Activated CD8-positive, alpha-beta memory T cell treated with anti-CD3 and anti-CD28 coated beads for 48 hours (primary cell): ENCODE results near the gene FERMT3.
"Not testable (repeated sequence)": the region's sequence is repeated elsewhere in the genome, so short reads cannot be mapped to it uniquely, and the experiment has no call there.

Experiments
- DNase-seq, 3 experiments: peaks; one replicate each; pipeline ENCODE4 v3.0.0-alpha.2; 2020; ENCODE audit warnings: low read depth in 2 of 3, low spot score in 2 of 3

FERMT3 gene

DNA sequence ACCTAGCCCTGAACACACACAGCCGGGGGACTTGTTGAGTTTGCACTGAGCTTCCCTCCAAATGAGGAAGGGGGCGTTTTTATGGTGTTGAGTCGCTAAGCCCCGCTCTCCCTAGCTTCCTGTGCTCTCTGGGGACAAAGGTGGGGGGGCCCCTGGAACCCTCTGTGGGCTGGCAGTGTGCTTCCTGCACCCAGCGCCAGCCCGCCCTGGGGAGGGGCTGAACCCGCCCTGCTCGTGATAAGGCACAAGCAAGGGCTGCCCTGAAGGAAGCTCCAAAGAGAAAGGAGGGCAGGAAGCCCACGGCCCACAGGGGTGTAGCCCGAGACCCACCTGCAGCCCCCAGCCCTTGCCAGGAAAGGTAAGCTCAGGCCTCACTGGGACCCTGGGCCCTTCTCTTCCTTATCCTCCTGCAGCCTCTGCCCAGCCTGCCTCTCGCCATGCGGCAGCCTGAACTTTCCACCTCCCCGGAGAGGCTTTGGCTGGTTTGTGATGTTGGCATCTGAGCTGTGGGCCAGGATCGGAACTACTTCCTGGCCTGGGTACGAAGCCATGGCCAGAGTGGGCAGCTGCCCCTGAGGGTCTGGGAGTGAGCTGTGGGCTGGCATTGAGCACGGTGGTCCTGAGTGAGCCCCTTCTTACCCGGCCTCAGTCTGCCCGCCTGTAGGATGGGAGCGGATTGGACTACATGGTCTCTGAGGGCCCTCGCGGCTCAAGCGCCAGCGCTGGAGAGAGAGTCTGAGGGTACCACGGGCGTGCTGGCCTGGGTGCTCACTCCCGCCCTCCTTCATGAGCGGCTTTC, at the start of gene FERMT3:
FERMT3 (plus strand) TSS at position 265 of the 799 bp plus-strand sequence. CDS start 644 bp downstream, outside the sequence.
- peak in 2 of 3 experiments; percentile 52 to 63 for DNase-seq

- no peak for DNase-seq
Observed at GRCh38 chr11:64157631-64158394, 48.7 kb upstream of the FERMT3 start.

- no peak for DNase-seq
Observed at GRCh38 chr11:64161037-64161436, 45.5 kb upstream of the FERMT3 start.

- DNase-seq = not testable (repeated sequence)
Observed at GRCh38 chr11:64162769-64163168, 43.8 kb upstream of the FERMT3 start.

GRCh38 chr11:64163951-64164350, 42.6 kb upstream of the FERMT3 start:
- DNase-seq = no peak

GRCh38 chr11:64164392-64165312, 41.9 kb upstream of the FERMT3 start:
- DNase-seq = no peak

GRCh38 chr11:64165481-64165841, 41.1 kb upstream of the FERMT3 start:
- no peak for DNase-seq

GRCh38 chr11:64165842-64166635, 40.5 kb upstream of the FERMT3 start, which contains the start of gene MACROD1:
Gene MACROD1, minus strand, starts transcription at chr11:64166113. Its CDS starts 119 bp downstream, at chr11:64165994.
- DNase-seq = peak; percentile 64 to 73 (median 69)

- no peak for DNase-seq
Observed at GRCh38 chr11:64170419-64170818, 36.1 kb upstream of the FERMT3 start.

GRCh38 chr11:64173616-64174355, 32.7 kb upstream of the FERMT3 start:
- DNase-seq = no peak

GRCh38 chr11:64176751-64177150, 29.8 kb upstream of the FERMT3 start:
- DNase-seq = no peak

- no peak for DNase-seq
Observed at GRCh38 chr11:64178203-64178602, 28.3 kb upstream of the FERMT3 start.

GRCh38 chr11:64178951-64179639, 27.4 kb upstream of the FERMT3 start:
- no peak for DNase-seq

DNA sequence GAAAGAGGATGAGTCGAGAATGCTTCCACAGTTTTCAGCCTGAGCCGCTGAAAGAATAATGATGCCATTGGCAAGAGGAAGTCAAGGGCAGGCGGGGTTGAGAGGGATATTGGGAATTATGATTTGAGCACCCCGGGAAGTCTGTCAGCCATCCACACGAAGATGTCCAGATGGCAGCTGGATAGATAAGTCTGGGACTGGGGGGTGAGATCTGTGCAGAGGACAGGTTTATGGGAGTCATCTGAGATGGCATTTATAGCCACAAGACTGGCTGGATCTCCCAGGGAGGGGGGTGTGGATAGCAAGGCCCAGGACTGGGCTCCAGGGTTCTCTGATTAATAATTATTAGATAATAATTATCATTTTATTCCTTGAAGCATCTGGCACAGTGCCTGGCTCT, 25.6 kb upstream of the FERMT3 start:
- no peak for DNase-seq

DNA sequence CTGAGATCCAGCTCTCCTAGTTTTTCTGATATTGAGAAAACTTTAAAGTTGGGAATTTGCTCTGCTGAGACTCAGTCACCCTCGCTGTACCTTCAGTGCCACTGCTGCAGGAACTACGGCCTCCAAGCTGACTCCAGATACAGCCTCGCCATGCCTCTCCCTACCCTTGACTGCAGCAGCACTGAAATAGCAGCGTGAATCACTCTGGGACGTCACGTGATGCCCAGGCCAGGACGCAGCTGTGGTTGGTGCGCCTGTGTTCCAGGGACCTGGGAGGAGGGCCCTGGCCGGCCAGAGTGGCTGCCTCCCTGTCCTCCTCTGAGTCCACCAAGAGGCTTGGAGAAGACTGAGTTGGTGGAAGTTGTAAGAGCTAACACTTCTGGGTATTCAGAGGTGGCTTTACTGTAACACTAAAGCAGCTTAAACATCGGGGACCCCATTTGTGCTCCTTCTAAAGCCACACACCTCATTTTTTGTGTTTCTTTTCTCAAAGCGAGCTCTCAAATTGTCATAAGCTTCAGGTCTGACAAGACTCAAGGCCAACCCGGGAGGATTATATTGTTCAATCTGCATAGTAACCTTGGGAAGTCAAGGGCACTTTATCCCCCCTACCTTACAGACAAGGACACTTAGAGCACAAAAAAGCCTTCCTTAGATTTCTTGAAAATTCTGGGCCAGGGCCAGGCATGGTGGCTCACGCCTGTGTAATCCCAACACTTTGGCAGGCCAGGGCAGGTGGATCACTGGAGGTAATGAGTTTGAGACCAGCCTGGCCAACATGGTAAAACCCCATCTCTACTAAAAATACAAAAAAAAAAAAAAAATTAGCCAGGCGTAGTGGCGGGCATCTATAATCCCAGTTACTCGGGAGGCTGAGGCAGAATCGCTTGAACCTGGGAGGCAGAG, 24.8 kb upstream of the FERMT3 start:
- no peak for DNase-seq

GRCh38 chr11:64183890-64184289, 22.6 kb upstream of the FERMT3 start:
- no peak for DNase-seq

- DNase-seq = peak in 1 of 3 experiments; percentile 16
Observed at GRCh38 chr11:64185175-64185692, 21.3 kb upstream of the FERMT3 start.
